Sigmoid colon (tissue), 7 donors: ENCODE data around the gene LAMA1. TPM values are rescaled to one million over a fixed set of nuclear protein-coding genes. Genes with fewer than 3 reads are reported as not detected.
A peak's percentile ranks its signal among the peaks of the same experiment; 100 is the strongest.

Source experiments
- DNase-seq: peaks from one replicate; pipeline ENCODE4 v3.0.0-alpha.2; 2019
- H3K27ac ChIP-seq, 4 donors: fragments of 200-600 bp; sonication (generic); one replicate each; pipeline ENCODE4 v1.5.1; 2016 to 2019; ENCODE audit warnings: mild to moderate bottlenecking in 1 of 4
- H3K27me3 ChIP-seq, 3 donors: fragments of 200-600 bp; sonication (generic); one replicate each; pipeline ENCODE4 v1.5.1; 2019; ENCODE audit warnings: mild to moderate bottlenecking in 1 of 3
- H3K36me3 ChIP-seq, 4 donors: fragments of 200-600 bp; sonication (generic); one replicate each; pipeline ENCODE4 v1.5.1; 2016 to 2019
- H3K4me1 ChIP-seq, 4 donors: fragments of 200-600 bp; sonication (generic); one replicate each; pipeline ENCODE4 v1.5.1; 2017 to 2019
- H3K4me3 ChIP-seq, 4 donors: fragments of 200-600 bp; sonication (generic); one replicate each; pipeline ENCODE4 v1.5.1; 2017 to 2019; ENCODE audit warnings: mild to moderate bottlenecking in 2 of 4, moderate library complexity in 1 of 4
- H3K9me3 ChIP-seq, 4 donors: fragments of 200-600 bp in 3 of 4; sonication (generic) in 3 of 4; one replicate each; pipeline versions ENCODE4 v1.5.1 to v1.6.1; 2013 to 2019
- CTCF ChIP-seq, 4 experiments: fragments of 450-650 bp in 3 of 4; fragments of 200-600 bp in 1 of 4; IDR thresholded peaks; one replicate each; pipeline ENCODE4 v1.5.1; 2016 to 2019; ENCODE audit warnings: antibody characterized with exemption in 4 of 4, mild to moderate bottlenecking in 3 of 4, moderate library complexity in 2 of 4
- EP300 ChIP-seq, 4 donors: sonication (generic); formaldehyde crosslinking; IDR thresholded peaks; one replicate each; pipeline ENCODE4 v1.6.1; 2017; ENCODE audit warnings: antibody characterized with exemption in 4 of 4
- POLR2A ChIP-seq, 2 donors: fragments of 450-650 bp; IDR thresholded peaks; one replicate each; pipeline ENCODE4 v1.6.1; 2016; ENCODE audit warnings: antibody characterized with exemption in 2 of 2, mild to moderate bottlenecking in 2 of 2, moderate library complexity in 2 of 2
- POLR2AphosphoS5 ChIP-seq, 4 donors: sonication (generic); formaldehyde crosslinking; IDR thresholded peaks; one replicate each; pipeline ENCODE4 v1.6.1; 2017; ENCODE audit warnings: antibody characterized with exemption in 4 of 4
- WGBS, 2 donors: extraction: QIAGEN DNeasy Blood & Tissue Kit; methylation state at CpG; one replicate each; pipeline ENCODE4 v1.1.7; 2013; 5-methylcytosine and 5-hydroxymethylcytosine counted together
- intact Hi-C: fragments of 100-400 bp; cut with DNase I; formaldehyde crosslinking; loops from one replicate; pipeline ENCODE4 v1.15.1; 2023
- polyA plus RNA-seq, 3 donors: library from polyadenylated mRNA; stranded (reverse); fragments of 200-250 nt; gene quantifications; one replicate each; pipeline ENCODE4 v1.2.3, GENCODE V29; 2013
- total RNA-seq, 4 donors: library from RNA; depleted of rRNA; stranded (reverse); fragments of >200 nt; gene quantifications; one replicate each; pipeline ENCODE4 v1.1.0, GENCODE V29; 2016
- donor health status: healthy with polysubstance abuse.
- donor health status: Bipolar disorder and iron deficiency.
- donor health status: healthy.

LAMA1 gene
- total and polyA plus RNA-seq, 7 donors = 0.27 to 19.2 (median 1.4) TPM

- DNase-seq = no peak
- 61 to 75% methylated on average over 19 of the region's 19 CpGs for WGBS, 2 donors
- Histone ChIP-seq H3K27me3 (no peaks in the 10 kb centered on the region), H3K36me3 (no peaks in the 10 kb centered on the region), H3K27ac (no peak overlapping the region), H3K9me3 (no peaks in the 10 kb centered on the region), H3K4me1 (no peaks in the 10 kb centered on the region), H3K4me3 (peak overlapping the region; percentile 7 to 30 (median 21))
- TF ChIP-seq POLR2A (IDR thresholded peaks at IDR 0.05) = no peak
- no peak for TF ChIP-seq CTCF (IDR thresholded peaks at IDR 0.05)
- no peak for TF ChIP-seq POLR2AphosphoS5 (IDR thresholded peaks at IDR 0.05)
- no peak for TF ChIP-seq EP300 (IDR thresholded peaks at IDR 0.05)
- intact Hi-C loops = no loop called here
These were observed 106.5 kb downstream of the LAMA1 start for GRCh38 chr18:7011142-7011541.

- Histone ChIP-seq H3K27ac (no peak overlapping the region), H3K4me3 (no peak overlapping the region), H3K9me3 (no peaks in the 10 kb centered on the region), H3K4me1 (no peaks in the 10 kb centered on the region), H3K36me3 (no peaks in the 10 kb centered on the region), H3K27me3 (no peaks in the 10 kb centered on the region)
- TF ChIP-seq POLR2AphosphoS5 (IDR thresholded peaks at IDR 0.05) = no peak
- TF ChIP-seq EP300 (IDR thresholded peaks at IDR 0.05) = no peak
- no peak for TF ChIP-seq POLR2A (IDR thresholded peaks at IDR 0.05)
- TF ChIP-seq CTCF (IDR thresholded peaks at IDR 0.05) = no peak
- 91 to 92% methylated on average over 6 of the region's 6 CpGs for WGBS, 2 donors
- DNase-seq = no peak
- intact Hi-C loops = loop anchor here (10.0 kb wide), 1 partner anchor 79 kb away; no protein-coding TSS in a partner anchor
These were observed 113.6 kb downstream of the LAMA1 start for GRCh38 chr18:7004009-7004408.

DNA sequence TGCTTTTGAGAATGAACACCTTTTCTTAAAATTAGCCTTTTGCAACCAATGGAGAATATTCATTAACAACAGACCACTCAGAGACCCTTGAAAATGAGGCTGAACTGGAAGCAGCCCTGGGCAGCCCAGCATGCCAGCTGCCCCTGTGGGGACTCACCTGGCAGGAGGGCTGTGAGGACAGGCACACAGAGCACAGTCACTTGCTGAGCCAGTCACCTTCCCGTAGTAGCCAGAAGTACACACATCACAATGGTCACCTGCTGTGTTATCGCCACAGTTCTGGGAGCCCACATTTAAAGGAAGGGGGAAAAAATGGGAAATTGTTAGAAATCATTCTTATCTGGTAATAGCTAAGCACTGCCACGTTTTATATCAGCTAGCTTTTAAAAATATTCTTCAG, 115.5 kb downstream of the LAMA1 start:
- DNase-seq = no peak
- H3K36me3 ChIP-seq = no peaks in the 10 kb centered on the region
- H3K4me1 ChIP-seq = no peaks in the 10 kb centered on the region
- intact Hi-C loops = loop anchor here (10.0 kb wide), 1 partner anchor 77 kb away; no protein-coding TSS in a partner anchor
- H3K27ac ChIP-seq = no peak overlapping the region
- H3K4me3 ChIP-seq = no peak overlapping the region
- no peaks in the 10 kb centered on the region for H3K9me3 ChIP-seq
- no peak for TF ChIP-seq POLR2AphosphoS5 (IDR thresholded peaks at IDR 0.05)
- no peak for TF ChIP-seq CTCF (IDR thresholded peaks at IDR 0.05)
- TF ChIP-seq EP300 (IDR thresholded peaks at IDR 0.05) = no peak
- no peak for TF ChIP-seq POLR2A (IDR thresholded peaks at IDR 0.05)
- no peaks in the 10 kb centered on the region for H3K27me3 ChIP-seq
- WGBS, 2 donors = 53 to 65% methylated on average over 3 of the region's 3 CpGs

DNA sequence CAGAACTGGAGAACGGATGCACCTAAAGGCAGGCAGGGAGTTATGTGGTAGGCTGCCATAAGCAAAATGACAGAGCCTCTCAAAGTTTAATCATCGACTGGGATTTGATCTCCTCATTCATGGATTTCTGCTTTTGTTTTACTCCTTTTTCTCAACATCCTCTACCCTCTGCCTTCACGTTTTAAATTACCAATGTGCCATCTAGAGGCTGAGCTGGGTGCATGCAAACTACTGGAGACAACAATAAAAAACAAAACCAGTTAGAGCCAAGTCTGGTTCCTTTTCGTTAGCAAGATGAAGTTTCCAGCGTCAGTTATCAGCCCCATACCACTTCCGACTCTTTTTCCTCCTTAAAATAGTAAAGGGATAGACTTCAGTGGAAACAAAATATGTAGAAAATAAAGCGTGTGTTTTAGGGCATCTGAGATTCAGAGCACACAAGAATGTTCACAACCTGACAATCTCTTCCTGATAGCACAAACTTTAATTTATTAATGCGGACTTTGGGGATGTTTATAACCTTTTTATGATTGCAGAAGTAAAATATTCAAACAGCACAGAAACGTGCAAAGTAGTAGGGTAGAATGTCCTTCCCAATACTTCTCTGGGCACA, 117.0 kb downstream of the LAMA1 start:
- H3K4me1 ChIP-seq = no peaks in the 10 kb centered on the region
- no peaks in the 10 kb centered on the region for H3K27me3 ChIP-seq
- TF ChIP-seq POLR2A (IDR thresholded peaks at IDR 0.05) = no peak
- TF ChIP-seq POLR2AphosphoS5 (IDR thresholded peaks at IDR 0.05) = no peak
- no peak for TF ChIP-seq EP300 (IDR thresholded peaks at IDR 0.05)
- TF ChIP-seq CTCF (IDR thresholded peaks at IDR 0.05) = peak in 3 of 4 experiments; percentile 12 to 35 (median 29)
- no peak overlapping the region for H3K27ac ChIP-seq
- H3K36me3 ChIP-seq = no peaks in the 10 kb centered on the region
- 10 to 23% methylated on average over 9 of the region's 9 CpGs for WGBS, 2 donors
- no peak for DNase-seq
- intact Hi-C loops = loop anchor here (10.0 kb wide), 1 partner anchor 76 kb away; no protein-coding TSS in a partner anchor
- H3K9me3 ChIP-seq = no peaks in the 10 kb centered on the region
- H3K4me3 ChIP-seq = no peak overlapping the region

GRCh38 chr18:6997808-6998207, 119.8 kb downstream of the LAMA1 start:
- 85 to 87% methylated on average over 8 of the region's 8 CpGs for WGBS, 2 donors
- no peaks in the 10 kb centered on the region for H3K36me3 ChIP-seq
- intact Hi-C loops = no loop called here
- DNase-seq = no peak
- no peaks in the 10 kb centered on the region for H3K9me3 ChIP-seq
- TF ChIP-seq CTCF (IDR thresholded peaks at IDR 0.05) = no peak
- no peak for TF ChIP-seq EP300 (IDR thresholded peaks at IDR 0.05)
- no peak for TF ChIP-seq POLR2AphosphoS5 (IDR thresholded peaks at IDR 0.05)
- TF ChIP-seq POLR2A (IDR thresholded peaks at IDR 0.05) = no peak
- H3K27me3 ChIP-seq = no peaks in the 10 kb centered on the region
- H3K27ac ChIP-seq = no peak overlapping the region
- peaks cover 0 to 8% (median 3%) of the 10 kb centered on the region in 4 donors for H3K4me1 ChIP-seq
- no peak overlapping the region for H3K4me3 ChIP-seq
